Left forelimb (tissue), 1 donor: ENCODE data around the gene F12.
"Not testable (repeated sequence)": the region's sequence is repeated elsewhere in the genome, so short reads cannot be mapped to it uniquely, and the experiment has no call there.

Experiments
- DNase-seq: peaks from one replicate; pipeline ENCODE4 v3.0.0-alpha.2; 2018; ENCODE audit warnings: low spot score

The F12 gene

GRCh38 chr5:177432143-177432838, 22.9 kb upstream of the F12 start:
- DNase-seq = no peak

- no peak for DNase-seq
Observed at GRCh38 chr5:177431317-177432142, 22.2 kb upstream of the F12 start.

- no peak for DNase-seq
Observed at GRCh38 chr5:177430972-177431316, 21.6 kb upstream of the F12 start.

GRCh38 chr5:177430140-177430951, 21.0 kb upstream of the F12 start:
- no peak for DNase-seq

GRCh38 chr5:177429248-177430040, 20.1 kb upstream of the F12 start:
- DNase-seq = no peak

GRCh38 chr5:177428574-177429217, 19.3 kb upstream of the F12 start:
- no peak for DNase-seq

GRCh38 chr5:177427919-177428573, 18.7 kb upstream of the F12 start:
- DNase-seq = no peak

GRCh38 chr5:177427211-177427822, 18.0 kb upstream of the F12 start:
- DNase-seq = no peak

- no peak for DNase-seq
Observed at GRCh38 chr5:177426566-177427210, 17.3 kb upstream of the F12 start, which contains the start of gene GRK6. Gene GRK6, plus strand, starts transcription at chr5:177426676. Its CDS starts 170 bp downstream, at chr5:177426846.

GRCh38 chr5:177425801-177426565, 16.6 kb upstream of the F12 start:
- peak; percentile 99 for DNase-seq

- no peak for DNase-seq
Observed at GRCh38 chr5:177425196-177425800, 15.9 kb upstream of the F12 start.

GRCh38 chr5:177423671-177424070, 14.3 kb upstream of the F12 start:
- no peak for DNase-seq

GRCh38 chr5:177421062-177421798, 11.9 kb upstream of the F12 start:
- DNase-seq = no peak

- not testable (repeated sequence) for DNase-seq
Observed at GRCh38 chr5:177420472-177420871, 11.1 kb upstream of the F12 start.

- no peak for DNase-seq
Observed at GRCh38 chr5:177419046-177419445, 9.7 kb upstream of the F12 start.

- not testable (repeated sequence) for DNase-seq
Observed at GRCh38 chr5:177417081-177417480, 7.7 kb upstream of the F12 start.

GRCh38 chr5:177414481-177414880, 5.1 kb upstream of the F12 start:
- no peak for DNase-seq
